HG02852 (cell line): ENCODE results near the gene CCDC195.
"Not testable (repeated sequence)": the region's sequence is repeated elsewhere in the genome, so short reads cannot be mapped to it uniquely, and the experiment has no call there.

Experiments used
- ATAC-seq: cut with Tn5 transposase; IDR thresholded peaks from one replicate; pipeline ENCODE4 v1.9.1; 2021; ENCODE audit warnings: mild to moderate bottlenecking, moderate library complexity; ENCODE audit not compliant: unreplicated experiment

CCDC195 gene

GRCh38 chr2:224691563-224691962, 24.6 kb downstream of the CCDC195 start:
- ATAC-seq, result no peak

- no peak for ATAC-seq
Observed at GRCh38 chr2:224690868-224691267, 25.3 kb downstream of the CCDC195 start.

GRCh38 chr2:224689539-224689938, 26.6 kb downstream of the CCDC195 start:
- ATAC-seq, result no peak

GRCh38 chr2:224688997-224689396, 27.2 kb downstream of the CCDC195 start:
- ATAC-seq, result no peak

GRCh38 chr2:224687156-224687555, 29.0 kb downstream of the CCDC195 start:
- no peak for ATAC-seq

GRCh38 chr2:224685121-224685520, 31.0 kb downstream of the CCDC195 start:
- ATAC-seq, result no peak

GRCh38 chr2:224682134-224682533, 34.0 kb downstream of the CCDC195 start:
- ATAC-seq, result no peak

GRCh38 chr2:224671731-224672130, 44.4 kb downstream of the CCDC195 start:
- no peak for ATAC-seq

GRCh38 chr2:224670203-224670602, 46.0 kb downstream of the CCDC195 start:
- no peak for ATAC-seq

GRCh38 chr2:224669449-224669848, 46.7 kb downstream of the CCDC195 start:
- ATAC-seq, result no peak

GRCh38 chr2:224668123-224668909, 47.8 kb downstream of the CCDC195 start:
- no peak for ATAC-seq

- ATAC-seq, result peak; percentile 99
Observed at GRCh38 chr2:224666951-224667553, 49.1 kb downstream of the CCDC195 start.

GRCh38 chr2:224663322-224663721, 52.8 kb downstream of the CCDC195 start:
- not testable (repeated sequence) for ATAC-seq

GRCh38 chr2:224661708-224662107, 54.5 kb downstream of the CCDC195 start:
- ATAC-seq, result not testable (repeated sequence)

- ATAC-seq, result no peak
Observed at GRCh38 chr2:224659714-224660113, 56.5 kb downstream of the CCDC195 start.

GRCh38 chr2:224658780-224659405, 57.3 kb downstream of the CCDC195 start:
- ATAC-seq, result no peak

- no peak for ATAC-seq
Observed at GRCh38 chr2:224657349-224657748, 58.8 kb downstream of the CCDC195 start.

- no peak for ATAC-seq
Observed at GRCh38 chr2:224655006-224655537, 61.1 kb downstream of the CCDC195 start.
